WTC11 (cell line): ENCODE measurements around the gene SARS1. TPM values are rescaled to one million over a fixed set of nuclear protein-coding genes. Genes with fewer than 3 reads are reported as not detected.

Experiments
- ATAC-seq: fragments of 200-7000 bp; cut with Tn5 transposase; 2 replicates; pipeline ENCODE4 v1.10.0; 2021; ENCODE audit warnings: mild to moderate bottlenecking, moderate library complexity
- CTCF ChIA-PET: fragments of 300-600 bp; sonication (Branson Sonifier 250); formaldehyde crosslinking; loops from one replicate; lab custom pipeline; 2021; ENCODE audit warnings: antibody characterized with exemption; lab: Charles Lee
- POLR2A ChIA-PET: fragments of 350-600 bp; sonication (Branson Sonifier 250); formaldehyde crosslinking; loops from one replicate; lab custom pipeline; 2021; ENCODE audit warnings: antibody characterized with exemption; lab: Charles Lee
- DNase-seq: peaks from one replicate; pipeline ENCODE4 v3.0.0; 2021; ENCODE audit warnings: low spot score
- H3K27ac Mint-ChIP-seq: 2 replicates; pipeline ENCODE4 v1.8.0; 2021; ENCODE audit warnings: mixed read lengths
- H3K27me3 Mint-ChIP-seq: 2 replicates; pipeline ENCODE4 v1.8.0; 2021; ENCODE audit warnings: low read depth, mild to moderate bottlenecking, moderate library complexity, mixed read lengths
- H3K36me3 Mint-ChIP-seq: 2 replicates; pipeline ENCODE4 v1.8.0; 2021; ENCODE audit warnings: mixed read lengths
- H3K4me1 Mint-ChIP-seq: 2 replicates; pipeline ENCODE4 v1.8.0; 2022; ENCODE audit warnings: mixed read lengths
- H3K4me3 Mint-ChIP-seq: 2 replicates; pipeline ENCODE4 v1.8.0; 2021; ENCODE audit warnings: mild to moderate bottlenecking, moderate library complexity, mixed read lengths
- H3K9me3 Mint-ChIP-seq: 2 replicates; pipeline ENCODE4 v1.8.0; 2021; ENCODE audit warnings: mixed read lengths
- CDX4 ChIP-seq: fragments of 250-450 bp; sonication (Bioruptor Pico); IDR thresholded peaks from 2 replicates; pipeline ENCODE4 v1.9.0; 2021; ENCODE audit warnings: moderate library complexity, mild to moderate bottlenecking, inconsistent platforms, borderline replicate concordance
- E2F1 ChIP-seq: sonication (generic); formaldehyde crosslinking; IDR thresholded peaks from 2 replicates; pipeline ENCODE4 v1.8.0; 2022; ENCODE audit warnings: mild to moderate bottlenecking, missing genetic modification reagents
- E2F5 ChIP-seq: sonication (generic); formaldehyde crosslinking; IDR thresholded peaks from 2 replicates; pipeline ENCODE4 v1.8.1; 2022; ENCODE audit warnings: mild to moderate bottlenecking, moderate library complexity, missing genetic modification reagents
- ESRRA ChIP-seq: sonication (generic); formaldehyde crosslinking; IDR thresholded peaks from 2 replicates; pipeline ENCODE4 v1.8.1; 2022; ENCODE audit warnings: mild to moderate bottlenecking, missing genetic modification reagents, borderline replicate concordance
- RELA ChIP-seq: sonication (generic); formaldehyde crosslinking; IDR thresholded peaks from 2 replicates; pipeline ENCODE4 v1.8.1; 2022; ENCODE audit warnings: missing genetic modification reagents, mild to moderate bottlenecking, borderline replicate concordance
- ZNF281 ChIP-seq: sonication (generic); formaldehyde crosslinking; IDR thresholded peaks from 2 replicates; pipeline ENCODE4 v1.8.0; 2023; ENCODE audit warnings: mild to moderate bottlenecking, missing genetic modification reagents
- ZNF423 ChIP-seq: fragments of 250-450 bp; sonication (Bioruptor Pico); IDR thresholded peaks from 2 replicates; pipeline ENCODE4 v2.1.2; 2022; ENCODE audit warnings: mild to moderate bottlenecking, moderate library complexity
- ZNF425 ChIP-seq: fragments of 250-450 bp; sonication (Bioruptor Pico); conservative IDR thresholded peaks from 2 replicates; pipeline ENCODE4 v1.9.0; 2021; ENCODE audit warnings: mild to moderate bottlenecking
- ZNF532 ChIP-seq: fragments of 250-450 bp; sonication (Bioruptor Pico); IDR thresholded peaks from 2 replicates; pipeline ENCODE4 v1.9.0; 2021; ENCODE audit warnings: mild to moderate bottlenecking, borderline replicate concordance
- ZNF671 ChIP-seq: fragments of 250-450 bp; sonication (Bioruptor Pico); IDR thresholded peaks from 2 replicates; pipeline ENCODE4 v1.8.0; 2021; ENCODE audit warnings: mild to moderate bottlenecking
- total RNA-seq: library from RNA; stranded (reverse); gene quantifications from 3 replicates; pipeline ENCODE4 v1.2.3, GENCODE V29; 2021
- TF ChIP-seq, protein P1 (sequence below): sonication (generic); formaldehyde crosslinking; IDR thresholded peaks from 2 replicates; pipeline ENCODE4 v1.8.0; 2023; ENCODE audit warnings: missing genetic modification reagents, mild to moderate bottlenecking, borderline replicate concordance
- TF ChIP-seq, protein P2 (sequence below): sonication (generic); formaldehyde crosslinking; IDR thresholded peaks from 2 replicates; pipeline ENCODE4 v1.8.1; 2023; ENCODE audit warnings: mild to moderate bottlenecking, missing genetic modification reagents, borderline replicate concordance

The SARS1 gene
- total RNA-seq, 1 experiment from 2014 or later = 149 TPM

GRCh38 chr1:109263597-109264378 lies 50.1 kb downstream of the SARS1 start (continued):
- TF ChIP-seq, protein P1, sequence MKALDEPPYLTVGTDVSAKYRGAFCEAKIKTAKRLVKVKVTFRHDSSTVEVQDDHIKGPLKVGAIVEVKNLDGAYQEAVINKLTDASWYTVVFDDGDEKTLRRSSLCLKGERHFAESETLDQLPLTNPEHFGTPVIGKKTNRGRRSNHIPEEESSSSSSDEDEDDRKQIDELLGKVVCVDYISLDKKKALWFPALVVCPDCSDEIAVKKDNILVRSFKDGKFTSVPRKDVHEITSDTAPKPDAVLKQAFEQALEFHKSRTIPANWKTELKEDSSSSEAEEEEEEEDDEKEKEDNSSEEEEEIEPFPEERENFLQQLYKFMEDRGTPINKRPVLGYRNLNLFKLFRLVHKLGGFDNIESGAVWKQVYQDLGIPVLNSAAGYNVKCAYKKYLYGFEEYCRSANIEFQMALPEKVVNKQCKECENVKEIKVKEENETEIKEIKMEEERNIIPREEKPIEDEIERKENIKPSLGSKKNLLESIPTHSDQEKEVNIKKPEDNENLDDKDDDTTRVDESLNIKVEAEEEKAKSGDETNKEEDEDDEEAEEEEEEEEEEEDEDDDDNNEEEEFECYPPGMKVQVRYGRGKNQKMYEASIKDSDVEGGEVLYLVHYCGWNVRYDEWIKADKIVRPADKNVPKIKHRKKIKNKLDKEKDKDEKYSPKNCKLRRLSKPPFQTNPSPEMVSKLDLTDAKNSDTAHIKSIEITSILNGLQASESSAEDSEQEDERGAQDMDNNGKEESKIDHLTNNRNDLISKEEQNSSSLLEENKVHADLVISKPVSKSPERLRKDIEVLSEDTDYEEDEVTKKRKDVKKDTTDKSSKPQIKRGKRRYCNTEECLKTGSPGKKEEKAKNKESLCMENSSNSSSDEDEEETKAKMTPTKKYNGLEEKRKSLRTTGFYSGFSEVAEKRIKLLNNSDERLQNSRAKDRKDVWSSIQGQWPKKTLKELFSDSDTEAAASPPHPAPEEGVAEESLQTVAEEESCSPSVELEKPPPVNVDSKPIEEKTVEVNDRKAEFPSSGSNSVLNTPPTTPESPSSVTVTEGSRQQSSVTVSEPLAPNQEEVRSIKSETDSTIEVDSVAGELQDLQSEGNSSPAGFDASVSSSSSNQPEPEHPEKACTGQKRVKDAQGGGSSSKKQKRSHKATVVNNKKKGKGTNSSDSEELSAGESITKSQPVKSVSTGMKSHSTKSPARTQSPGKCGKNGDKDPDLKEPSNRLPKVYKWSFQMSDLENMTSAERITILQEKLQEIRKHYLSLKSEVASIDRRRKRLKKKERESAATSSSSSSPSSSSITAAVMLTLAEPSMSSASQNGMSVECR = peak; percentile 96
- TF ChIP-seq ESRRA = no peak; the same call in 1 of the 2 replicates
- no peak for TF ChIP-seq ZNF671 (CRISPR knock-in tag)

- ChIA-PET POLR2A (interaction anchor here (1.0 kb wide), 1 partner anchor 63 kb away, joined by 3 read pairs; no protein-coding TSS in a partner anchor), CTCF (interaction anchor here (0.5 to 2.7 kb wide), 29 partner anchors 9 to 273 kb away, joined by 3 to 35 read pairs (median 5); partner anchors contain the start of genes CELSR2, CYB561D1, MYBPHL and PSMA5)
- H3K27ac Mint-ChIP-seq = no peak overlapping the region
- DNase-seq = no peak
- H3K4me3 Mint-ChIP-seq = no peak overlapping the region
- no peaks in the 10 kb centered on the region for H3K9me3 Mint-ChIP-seq
- peaks cover 19% of the 10 kb centered on the region for H3K4me1 Mint-ChIP-seq
- no peak for ATAC-seq
- no peaks in the 10 kb centered on the region for H3K27me3 Mint-ChIP-seq
- H3K36me3 Mint-ChIP-seq = peaks cover 3% of the 10 kb centered on the region; the same call in 1 of the 2 replicates
- TF ChIP-seq E2F5 = no peak
- no peak for TF ChIP-seq ESRRA
- no peak for TF ChIP-seq ZNF423 (CRISPR knock-in tag)
- TF ChIP-seq RELA (CRISPR knock-in tag) = no peak
- TF ChIP-seq, protein P2, sequence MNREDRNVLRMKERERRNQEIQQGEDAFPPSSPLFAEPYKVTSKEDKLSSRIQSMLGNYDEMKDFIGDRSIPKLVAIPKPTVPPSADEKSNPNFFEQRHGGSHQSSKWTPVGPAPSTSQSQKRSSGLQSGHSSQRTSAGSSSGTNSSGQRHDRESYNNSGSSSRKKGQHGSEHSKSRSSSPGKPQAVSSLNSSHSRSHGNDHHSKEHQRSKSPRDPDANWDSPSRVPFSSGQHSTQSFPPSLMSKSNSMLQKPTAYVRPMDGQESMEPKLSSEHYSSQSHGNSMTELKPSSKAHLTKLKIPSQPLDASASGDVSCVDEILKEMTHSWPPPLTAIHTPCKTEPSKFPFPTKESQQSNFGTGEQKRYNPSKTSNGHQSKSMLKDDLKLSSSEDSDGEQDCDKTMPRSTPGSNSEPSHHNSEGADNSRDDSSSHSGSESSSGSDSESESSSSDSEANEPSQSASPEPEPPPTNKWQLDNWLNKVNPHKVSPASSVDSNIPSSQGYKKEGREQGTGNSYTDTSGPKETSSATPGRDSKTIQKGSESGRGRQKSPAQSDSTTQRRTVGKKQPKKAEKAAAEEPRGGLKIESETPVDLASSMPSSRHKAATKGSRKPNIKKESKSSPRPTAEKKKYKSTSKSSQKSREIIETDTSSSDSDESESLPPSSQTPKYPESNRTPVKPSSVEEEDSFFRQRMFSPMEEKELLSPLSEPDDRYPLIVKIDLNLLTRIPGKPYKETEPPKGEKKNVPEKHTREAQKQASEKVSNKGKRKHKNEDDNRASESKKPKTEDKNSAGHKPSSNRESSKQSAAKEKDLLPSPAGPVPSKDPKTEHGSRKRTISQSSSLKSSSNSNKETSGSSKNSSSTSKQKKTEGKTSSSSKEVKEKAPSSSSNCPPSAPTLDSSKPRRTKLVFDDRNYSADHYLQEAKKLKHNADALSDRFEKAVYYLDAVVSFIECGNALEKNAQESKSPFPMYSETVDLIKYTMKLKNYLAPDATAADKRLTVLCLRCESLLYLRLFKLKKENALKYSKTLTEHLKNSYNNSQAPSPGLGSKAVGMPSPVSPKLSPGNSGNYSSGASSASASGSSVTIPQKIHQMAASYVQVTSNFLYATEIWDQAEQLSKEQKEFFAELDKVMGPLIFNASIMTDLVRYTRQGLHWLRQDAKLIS (CRISPR knock-in tag) = no peak
- no peak for TF ChIP-seq ZNF425 (CRISPR knock-in tag)
- no peak for TF ChIP-seq ZNF281 (CRISPR knock-in tag)
- TF ChIP-seq ZNF532 (CRISPR knock-in tag) = no peak
- TF ChIP-seq CDX4 (CRISPR knock-in tag) = no peak
- no peak for TF ChIP-seq E2F1 (CRISPR knock-in tag)
Observed at GRCh38 chr1:109264379-109264755, 50.6 kb downstream of the SARS1 start.
